ENCODE data around the gene MRPS6.

GRCh38 chr21:34093083-34093482 lies 19.7 kb downstream of the MRPS6 start:
- no peak for TF ChIP-seq EZH2 (IDR thresholded peaks at IDR 0.05; ENCODE audit: borderline replicate concordance, low read depth, low read length, poor library complexity, severe bottlenecking)
- TF ChIP-seq, protein P1, sequence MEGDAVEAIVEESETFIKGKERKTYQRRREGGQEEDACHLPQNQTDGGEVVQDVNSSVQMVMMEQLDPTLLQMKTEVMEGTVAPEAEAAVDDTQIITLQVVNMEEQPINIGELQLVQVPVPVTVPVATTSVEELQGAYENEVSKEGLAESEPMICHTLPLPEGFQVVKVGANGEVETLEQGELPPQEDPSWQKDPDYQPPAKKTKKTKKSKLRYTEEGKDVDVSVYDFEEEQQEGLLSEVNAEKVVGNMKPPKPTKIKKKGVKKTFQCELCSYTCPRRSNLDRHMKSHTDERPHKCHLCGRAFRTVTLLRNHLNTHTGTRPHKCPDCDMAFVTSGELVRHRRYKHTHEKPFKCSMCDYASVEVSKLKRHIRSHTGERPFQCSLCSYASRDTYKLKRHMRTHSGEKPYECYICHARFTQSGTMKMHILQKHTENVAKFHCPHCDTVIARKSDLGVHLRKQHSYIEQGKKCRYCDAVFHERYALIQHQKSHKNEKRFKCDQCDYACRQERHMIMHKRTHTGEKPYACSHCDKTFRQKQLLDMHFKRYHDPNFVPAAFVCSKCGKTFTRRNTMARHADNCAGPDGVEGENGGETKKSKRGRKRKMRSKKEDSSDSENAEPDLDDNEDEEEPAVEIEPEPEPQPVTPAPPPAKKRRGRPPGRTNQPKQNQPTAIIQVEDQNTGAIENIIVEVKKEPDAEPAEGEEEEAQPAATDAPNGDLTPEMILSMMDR (conservative IDR thresholded peaks at IDR 0.05; ENCODE audit: low read depth, low read length) = no peak
